ES-I3 (cell line): ENCODE results near the gene VWA7.

ENCODE experiments used
- H3K36me3 ChIP-seq: 2 replicates; pipeline ENCODE4 v1.6.1; 2013; ENCODE audit warnings: mild to moderate bottlenecking, low read length, control low read depth, moderate library complexity; ENCODE audit not compliant: insufficient read depth
- H3K4me1 ChIP-seq: 2 replicates; pipeline ENCODE4 v1.6.1; 2013; ENCODE audit warnings: mild to moderate bottlenecking, control low read depth, low read length; ENCODE audit not compliant: insufficient read depth
- H3K9ac ChIP-seq: 2 replicates; pipeline ENCODE4 v1.6.1; 2013; ENCODE audit warnings: low read depth, mild to moderate bottlenecking, low read length, moderate library complexity
- H3K9me3 ChIP-seq: 2 replicates; pipeline ENCODE4 v1.6.1; 2013; ENCODE audit warnings: mild to moderate bottlenecking, low read length, moderate library complexity; ENCODE audit not compliant: control insufficient read depth, insufficient read depth

VWA7 gene

GRCh38 chr6:31727717-31728671 is 49.1 kb downstream of the VWA7 start:
- Histone ChIP-seq H3K36me3 (peaks cover 10% of the 10 kb centered on the region), H3K9me3 (no peaks in the 10 kb centered on the region), H3K9ac (peak overlapping the region; percentile 85), H3K4me1 (no peaks in the 10 kb centered on the region; the same call in 1 of the 2 replicates)

GRCh38 chr6:31727034-31727716 is 50.0 kb downstream of the VWA7 start:
- Histone ChIP-seq H3K36me3 (peaks cover 8% of the 10 kb centered on the region), H3K4me1 (no peaks in the 10 kb centered on the region; the same call in 1 of the 2 replicates), H3K9me3 (no peaks in the 10 kb centered on the region), H3K9ac (no peak overlapping the region)

- Histone ChIP-seq H3K36me3 (no peaks in the 10 kb centered on the region), H3K9me3 (no peaks in the 10 kb centered on the region), H3K4me1 (no peaks in the 10 kb centered on the region; the same call in 1 of the 2 replicates), H3K9ac (no peak overlapping the region)
Observed at GRCh38 chr6:31725502-31726350, 51.4 kb downstream of the VWA7 start.

GRCh38 chr6:31723980-31724691 is 53.0 kb downstream of the VWA7 start:
- no peaks in the 10 kb centered on the region for H3K4me1 ChIP-seq
- H3K9me3 ChIP-seq = no peaks in the 10 kb centered on the region
- no peaks in the 10 kb centered on the region for H3K36me3 ChIP-seq
- no peak overlapping the region for H3K9ac ChIP-seq

- H3K36me3 ChIP-seq = no peaks in the 10 kb centered on the region
- no peaks in the 10 kb centered on the region for H3K9me3 ChIP-seq
- 0 out of 2 replicates have a peak, but pooled peaks cover 3% of the 10 kb centered on the region for H3K4me1 ChIP-seq
- no peak within 1 kb of the TSS for H3K9ac ChIP-seq
Observed at GRCh38 chr6:31723245-31723979, 53.7 kb downstream of the VWA7 start, which contains the start of gene MPIG6B. MPIG6B (plus strand) TSS chr6:31723373; CDS start chr6:31723384, 11 bp downstream.

- Histone ChIP-seq H3K9me3 (no peaks in the 10 kb centered on the region), H3K9ac (no peak overlapping the region), H3K36me3 (no peaks in the 10 kb centered on the region), H3K4me1 (peaks cover 3% of the 10 kb centered on the region; the same call in 1 of the 2 replicates)
Observed at GRCh38 chr6:31722173-31722572, 55.0 kb downstream of the VWA7 start.

- Histone ChIP-seq H3K9me3 (no peaks in the 10 kb centered on the region), H3K9ac (no peak within 1 kb of the TSS), H3K36me3 (no peaks in the 10 kb centered on the region), H3K4me1 (peaks cover 3% of the 10 kb centered on the region; the same call in 1 of the 2 replicates)
Observed at GRCh38 chr6:31721351-31722020, 55.6 kb downstream of the VWA7 start, which contains the start of gene LY6G6C. LY6G6C (minus strand) TSS chr6:31721746; CDS start chr6:31721679, 67 bp downstream.

GRCh38 chr6:31720196-31720770 is 56.8 kb downstream of the VWA7 start:
- Histone ChIP-seq H3K36me3 (no peaks in the 10 kb centered on the region), H3K9ac (no peak overlapping the region), H3K9me3 (no peaks in the 10 kb centered on the region)

GRCh38 chr6:31719001-31719400 is 58.1 kb downstream of the VWA7 start:
- Histone ChIP-seq H3K4me1 (peaks cover 8% of the 10 kb centered on the region), H3K36me3 (no peaks in the 10 kb centered on the region), H3K9ac (no peak overlapping the region), H3K9me3 (no peaks in the 10 kb centered on the region)

More at GRCh38 chr6:31720196-31720770, 56.8 kb downstream of the VWA7 start:
- H3K4me1 ChIP-seq = peaks cover 3% of the 10 kb centered on the region; the same call in 1 of the 2 replicates

- no peak overlapping the region for H3K9ac ChIP-seq
- H3K4me1 ChIP-seq = peaks cover 15% of the 10 kb centered on the region
- H3K36me3 ChIP-seq = no peaks in the 10 kb centered on the region
- no peaks in the 10 kb centered on the region for H3K9me3 ChIP-seq
Observed at GRCh38 chr6:31718265-31718664, 58.9 kb downstream of the VWA7 start.

- no peaks in the 10 kb centered on the region for H3K36me3 ChIP-seq
- no peaks in the 10 kb centered on the region for H3K9me3 ChIP-seq
- peaks cover 16% of the 10 kb centered on the region for H3K4me1 ChIP-seq
- H3K9ac ChIP-seq = no peak overlapping the region
Observed at GRCh38 chr6:31717499-31718222, 59.5 kb downstream of the VWA7 start.
